Lower lobe of right lung (tissue), 2 donors: ENCODE results near the gene NSL1. TPM values are rescaled to one million over a fixed set of nuclear protein-coding genes. Genes with fewer than 3 reads are reported as not detected.
A peak's percentile ranks its signal among the peaks of the same experiment; 100 is the strongest.

Source experiments
- ATAC-seq, 2 donors: fragments of 200-7000 bp; cut with Tn5 transposase; one replicate each; pipeline ENCODE4 v1.9.1; 2020 to 2022; ENCODE audit warnings: mild to moderate bottlenecking in 2 of 2, moderate library complexity in 2 of 2
- DNase-seq: peaks from one replicate; pipeline ENCODE4 v3.0.0-alpha.2; 2020
- H3K27ac ChIP-seq: fragments of 200-600 bp; one replicate; pipeline ENCODE4 v1.8.0; 2022
- H3K27me3 ChIP-seq: fragments of 200-600 bp; one replicate; pipeline ENCODE4 v1.8.0; 2022; ENCODE audit warnings: low read depth
- H3K36me3 ChIP-seq: fragments of 200-600 bp; one replicate; pipeline ENCODE4 v1.8.0; 2022; ENCODE audit warnings: mild to moderate bottlenecking
- H3K4me1 ChIP-seq: fragments of 200-600 bp; one replicate; pipeline ENCODE4 v1.8.0; 2022
- H3K4me3 ChIP-seq: fragments of 200-600 bp; one replicate; pipeline ENCODE4 v1.8.0; 2022; ENCODE audit warnings: mild to moderate bottlenecking
- H3K9me3 ChIP-seq: fragments of 200-600 bp; one replicate; pipeline ENCODE4 v1.8.0; 2022
- intact Hi-C: fragments of 100-400 bp; cut with DNase I; formaldehyde crosslinking; loops from one replicate; pipeline ENCODE4 v1.11.0; 2022
- total RNA-seq: library from RNA; stranded (reverse); fragmentation: NEBNext Ultra II Directional; extraction: Animal tissue kit (Norgen Biotek cat#: 25700); gene quantifications from one replicate; pipeline ENCODE4 v1.2.1, GENCODE V29; 2021
- TF ChIP-seq, protein P1 (sequence below): fragments of 200-600 bp; IDR thresholded peaks from one replicate; pipeline ENCODE4 v1.8.0; 2022; ENCODE audit warnings: antibody characterized with exemption, mild to moderate bottlenecking
- donor health status: DM: no; HTN: yes; CAD: no; lungs with severe emphysema.

Gene NSL1
- total RNA-seq, 1 donor from 2014 or later = 30.8 TPM

DNA sequence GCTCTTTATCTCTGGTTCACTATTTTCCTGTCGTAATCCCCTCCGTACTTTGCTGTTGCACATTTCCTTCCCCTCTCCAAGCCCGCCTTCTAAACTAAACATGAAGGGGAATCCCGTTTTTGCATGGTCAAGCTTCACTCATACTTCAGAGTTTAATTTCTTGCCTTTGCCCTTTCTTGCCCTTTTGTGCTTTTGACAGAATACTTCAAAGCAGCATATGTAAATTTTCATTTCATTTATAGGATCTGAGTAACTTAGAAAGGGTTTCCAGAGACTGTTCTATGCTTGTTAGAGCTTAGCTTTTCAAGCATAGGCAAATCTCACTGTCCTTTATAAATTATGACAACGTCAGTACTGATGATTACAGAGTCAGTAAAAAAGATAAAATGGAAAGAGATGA, 28.1 kb upstream of the NSL1 start:
- DNase-seq = no peak
- intact Hi-C loops = no loop called here
- peaks cover 4% of the 10 kb centered on the region for H3K36me3 ChIP-seq

DNA sequence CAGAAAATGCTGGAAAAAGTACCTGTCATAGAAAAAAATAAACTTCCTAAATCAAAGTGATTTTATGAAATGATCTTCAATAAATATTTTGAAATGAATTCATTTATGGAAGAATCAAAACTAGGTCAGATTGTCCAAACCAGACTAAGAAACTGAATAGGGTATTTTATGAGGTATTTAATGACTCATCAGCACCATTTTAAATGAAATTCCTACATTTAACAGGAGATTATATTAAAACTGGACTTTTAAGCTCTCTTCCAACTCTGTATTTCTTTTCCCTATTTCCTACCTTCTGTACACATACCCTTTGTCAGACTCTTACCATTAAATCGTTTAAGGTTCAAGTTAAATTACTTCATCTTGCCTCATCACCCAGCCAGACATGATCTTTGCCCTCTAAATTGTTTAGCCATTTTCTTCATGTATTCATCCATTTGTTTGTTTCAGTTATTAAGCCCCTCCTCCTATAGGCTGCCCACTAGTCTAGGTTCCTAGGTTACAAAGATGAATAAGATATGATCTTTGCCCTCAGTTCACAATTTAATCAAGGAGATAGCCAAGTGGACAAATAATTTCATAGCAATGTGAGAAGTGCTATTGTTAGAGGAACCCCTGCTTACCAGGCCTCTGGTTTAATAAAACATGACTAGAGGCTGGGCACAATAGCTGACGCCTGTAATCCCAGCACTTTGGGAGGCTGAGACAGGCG, 25.1 kb upstream of the NSL1 start:
- no peak for DNase-seq
- no peak for ATAC-seq
- Histone ChIP-seq H3K4me3 (no peak overlapping the region), H3K27ac (no peak overlapping the region), H3K27me3 (no peaks in the 10 kb centered on the region), H3K36me3 (peaks cover 31% of the 10 kb centered on the region), H3K4me1 (peaks cover 12% of the 10 kb centered on the region), H3K9me3 (no peaks in the 10 kb centered on the region)
- TF ChIP-seq, protein P1, sequence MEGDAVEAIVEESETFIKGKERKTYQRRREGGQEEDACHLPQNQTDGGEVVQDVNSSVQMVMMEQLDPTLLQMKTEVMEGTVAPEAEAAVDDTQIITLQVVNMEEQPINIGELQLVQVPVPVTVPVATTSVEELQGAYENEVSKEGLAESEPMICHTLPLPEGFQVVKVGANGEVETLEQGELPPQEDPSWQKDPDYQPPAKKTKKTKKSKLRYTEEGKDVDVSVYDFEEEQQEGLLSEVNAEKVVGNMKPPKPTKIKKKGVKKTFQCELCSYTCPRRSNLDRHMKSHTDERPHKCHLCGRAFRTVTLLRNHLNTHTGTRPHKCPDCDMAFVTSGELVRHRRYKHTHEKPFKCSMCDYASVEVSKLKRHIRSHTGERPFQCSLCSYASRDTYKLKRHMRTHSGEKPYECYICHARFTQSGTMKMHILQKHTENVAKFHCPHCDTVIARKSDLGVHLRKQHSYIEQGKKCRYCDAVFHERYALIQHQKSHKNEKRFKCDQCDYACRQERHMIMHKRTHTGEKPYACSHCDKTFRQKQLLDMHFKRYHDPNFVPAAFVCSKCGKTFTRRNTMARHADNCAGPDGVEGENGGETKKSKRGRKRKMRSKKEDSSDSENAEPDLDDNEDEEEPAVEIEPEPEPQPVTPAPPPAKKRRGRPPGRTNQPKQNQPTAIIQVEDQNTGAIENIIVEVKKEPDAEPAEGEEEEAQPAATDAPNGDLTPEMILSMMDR = no peak
- intact Hi-C loops = no loop called here

More for the DNA sequence above, 28.1 kb upstream of the NSL1 start:
- ATAC-seq = peak; percentile 39 to 76
- H3K27me3 ChIP-seq = no peaks in the 10 kb centered on the region
- TF ChIP-seq, protein P1 = no peak
- no peak overlapping the region for H3K27ac ChIP-seq
- no peaks in the 10 kb centered on the region for H3K9me3 ChIP-seq
- H3K4me3 ChIP-seq = no peak overlapping the region
- peaks cover 12% of the 10 kb centered on the region for H3K4me1 ChIP-seq

DNA sequence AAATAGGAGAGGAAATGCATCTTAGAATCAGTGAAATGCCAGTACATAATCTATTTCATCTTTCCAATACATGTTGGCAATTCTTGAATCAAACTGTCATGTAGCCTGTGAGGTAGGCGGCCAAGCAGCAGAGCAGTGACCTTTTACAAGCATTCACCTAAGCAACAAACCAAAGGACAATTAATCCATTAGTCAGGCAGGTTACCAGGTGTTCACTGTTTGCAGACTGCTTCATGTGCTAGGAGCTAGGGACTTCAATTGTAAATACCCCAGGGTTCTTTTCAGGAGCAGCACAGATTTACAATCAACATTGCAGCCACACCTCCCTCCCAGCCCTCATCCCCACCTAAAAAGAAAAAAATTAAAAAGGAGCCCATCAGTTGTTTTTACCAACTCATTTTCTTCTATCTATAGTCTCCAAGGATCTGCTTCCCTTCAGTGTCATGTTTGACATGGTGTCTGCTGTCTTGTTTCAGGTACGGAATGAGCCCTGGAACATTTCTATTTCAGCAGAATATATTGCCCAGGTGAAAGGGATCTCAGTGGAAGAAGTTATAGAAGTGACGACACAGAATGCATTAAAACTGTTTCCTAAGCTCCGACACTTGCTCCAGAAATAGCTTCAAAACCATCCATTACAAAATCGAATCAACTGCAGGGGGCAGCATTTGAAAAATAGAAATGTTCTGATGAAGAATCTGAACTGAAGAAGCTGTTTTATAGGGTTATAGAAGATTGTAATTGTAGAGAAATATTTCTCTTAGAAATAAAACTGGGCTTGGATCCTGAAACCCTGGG, 23.2 kb upstream of the NSL1 start:
- intact Hi-C loops = no loop called here
- H3K4me1 ChIP-seq = peaks cover 6% of the 10 kb centered on the region
- TF ChIP-seq, protein P1 = peak; percentile 38
- no peaks in the 10 kb centered on the region for H3K9me3 ChIP-seq
- no peaks in the 10 kb centered on the region for H3K27me3 ChIP-seq
- H3K27ac ChIP-seq = no peak overlapping the region
- no peak overlapping the region for H3K4me3 ChIP-seq
- no peak for ATAC-seq
- peaks cover 38% of the 10 kb centered on the region for H3K36me3 ChIP-seq
- DNase-seq = no peak

DNA sequence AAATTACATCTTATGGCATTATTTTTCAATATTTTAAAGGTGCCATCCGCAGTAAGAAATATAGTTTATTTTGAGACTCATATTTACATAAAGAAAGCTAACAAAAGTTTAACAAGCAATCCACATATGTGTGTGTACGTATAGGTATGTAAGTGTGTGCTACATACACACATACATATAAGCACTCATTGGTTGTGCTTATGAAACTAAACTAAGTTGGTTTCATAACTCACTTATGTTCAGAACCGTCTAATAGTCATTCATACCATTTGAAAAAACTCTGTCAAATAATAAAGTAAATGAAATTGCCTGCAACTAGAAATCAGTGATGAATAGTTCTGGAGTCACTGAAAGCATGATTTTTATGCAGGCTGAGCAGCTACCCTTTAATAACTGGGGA, 14.2 kb upstream of the NSL1 start:
- no peak for ATAC-seq
- intact Hi-C loops = no loop called here
- H3K27ac ChIP-seq = no peak overlapping the region
- no peaks in the 10 kb centered on the region for H3K27me3 ChIP-seq
- peaks cover 68% of the 10 kb centered on the region for H3K36me3 ChIP-seq
- TF ChIP-seq, protein P1 = no peak
- H3K4me1 ChIP-seq = no peaks in the 10 kb centered on the region
- no peak overlapping the region for H3K4me3 ChIP-seq
- DNase-seq = no peak
- H3K9me3 ChIP-seq = no peaks in the 10 kb centered on the region

DNA sequence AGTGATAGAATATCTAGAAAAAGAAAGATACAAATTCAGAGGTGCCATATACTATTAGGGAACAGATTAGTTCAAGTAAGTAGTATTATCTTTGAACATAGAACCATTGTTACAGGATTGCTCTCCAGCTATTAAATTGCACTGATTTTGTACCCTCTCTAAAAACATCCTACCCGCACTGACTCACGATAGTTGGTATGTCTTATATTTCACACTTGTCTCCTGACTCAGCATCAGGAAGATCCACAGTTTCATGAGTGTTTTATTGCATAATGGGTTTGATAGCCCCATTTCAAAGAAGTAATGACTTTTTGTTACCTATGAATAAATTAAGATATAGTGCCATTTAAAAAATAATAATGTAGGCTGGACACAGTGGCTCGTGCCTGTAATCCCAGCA, 6.1 kb upstream of the NSL1 start:
- no peak overlapping the region for H3K27ac ChIP-seq
- no peak overlapping the region for H3K4me3 ChIP-seq
- no peak for ATAC-seq
- peaks cover 12% of the 10 kb centered on the region for H3K4me1 ChIP-seq
- no peaks in the 10 kb centered on the region for H3K9me3 ChIP-seq
- peaks cover 62% of the 10 kb centered on the region for H3K36me3 ChIP-seq
- intact Hi-C loops = no loop called here
- no peak for DNase-seq
- no peaks in the 10 kb centered on the region for H3K27me3 ChIP-seq
- TF ChIP-seq, protein P1 = no peak
